ENCODE measurements around the gene TMPRSS6. TPM values are rescaled to one million over a fixed set of nuclear protein-coding genes. Genes with fewer than 3 reads are reported as not detected.

TMPRSS6 gene
- total and polyA plus RNA-seq, 11 donors = 0.91 TPM; not detected in 10

DNA sequence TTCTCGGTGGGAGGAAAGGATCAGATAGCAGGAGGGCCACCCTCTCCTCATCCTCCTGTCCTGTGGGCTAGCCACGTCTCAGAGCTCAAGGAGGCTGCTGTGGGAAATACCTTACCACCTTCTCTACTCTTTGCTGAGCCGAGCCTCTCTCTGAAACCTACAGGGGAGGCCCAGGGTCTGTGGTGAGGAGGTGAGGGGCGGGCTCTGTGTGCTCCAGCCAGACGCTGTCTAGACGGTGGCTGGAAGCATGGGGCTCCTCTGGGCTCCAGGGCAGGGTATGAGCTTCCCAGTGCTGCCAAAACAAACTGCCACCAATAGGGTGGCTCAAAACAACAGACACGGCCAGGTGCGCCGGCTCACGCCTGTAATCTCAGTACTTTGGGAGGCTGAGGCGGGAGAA, 5.5 kb upstream of the TMPRSS6 start:
- DNase-seq (no peak), ATAC-seq (no peak)
- no peaks in the 10 kb centered on the region for H3K36me3 ChIP-seq
- 61 to 68% (median 63%) methylated on average over 11 of the region's 11 CpGs for WGBS, 4 donors
- H3K27ac ChIP-seq = no peak overlapping the region
- intact Hi-C loops (cut with DNase I) = no loop called here
- peaks cover 0 to 29% (median 5%) of the 10 kb centered on the region in 9 donors for H3K27me3 ChIP-seq
- H3K9me3 ChIP-seq = no peaks in the 10 kb centered on the region
- no peak overlapping the region for H3K4me3 ChIP-seq
- TF ChIP-seq, protein P1, sequence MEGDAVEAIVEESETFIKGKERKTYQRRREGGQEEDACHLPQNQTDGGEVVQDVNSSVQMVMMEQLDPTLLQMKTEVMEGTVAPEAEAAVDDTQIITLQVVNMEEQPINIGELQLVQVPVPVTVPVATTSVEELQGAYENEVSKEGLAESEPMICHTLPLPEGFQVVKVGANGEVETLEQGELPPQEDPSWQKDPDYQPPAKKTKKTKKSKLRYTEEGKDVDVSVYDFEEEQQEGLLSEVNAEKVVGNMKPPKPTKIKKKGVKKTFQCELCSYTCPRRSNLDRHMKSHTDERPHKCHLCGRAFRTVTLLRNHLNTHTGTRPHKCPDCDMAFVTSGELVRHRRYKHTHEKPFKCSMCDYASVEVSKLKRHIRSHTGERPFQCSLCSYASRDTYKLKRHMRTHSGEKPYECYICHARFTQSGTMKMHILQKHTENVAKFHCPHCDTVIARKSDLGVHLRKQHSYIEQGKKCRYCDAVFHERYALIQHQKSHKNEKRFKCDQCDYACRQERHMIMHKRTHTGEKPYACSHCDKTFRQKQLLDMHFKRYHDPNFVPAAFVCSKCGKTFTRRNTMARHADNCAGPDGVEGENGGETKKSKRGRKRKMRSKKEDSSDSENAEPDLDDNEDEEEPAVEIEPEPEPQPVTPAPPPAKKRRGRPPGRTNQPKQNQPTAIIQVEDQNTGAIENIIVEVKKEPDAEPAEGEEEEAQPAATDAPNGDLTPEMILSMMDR (IDR thresholded peaks at IDR 0.05) = no peak
- no peak for TF ChIP-seq POLR2A (IDR thresholded peaks at IDR 0.05)
- no peaks in the 10 kb centered on the region for H3K4me1 ChIP-seq

- intact Hi-C loops (cut with DNase I) = no loop called here
- Histone ChIP-seq H3K27ac (no peak overlapping the region), H3K36me3 (no peaks in the 10 kb centered on the region), H3K9me3 (no peaks in the 10 kb centered on the region), H3K4me3 (no peak overlapping the region), H3K4me1 (no peaks in the 10 kb centered on the region), H3K27me3 (peaks cover 0 to 29% (median 5%) of the 10 kb centered on the region in 9 donors)
- TF ChIP-seq, protein P1 (IDR thresholded peaks at IDR 0.05) = no peak
- ATAC-seq = no peak
- no peak for DNase-seq
- 66 to 71% (median 70%) methylated on average over 8 of the region's 8 CpGs for WGBS, 4 donors
Measured at GRCh38 chr22:37113757-37114156, 4.2 kb upstream of the TMPRSS6 start.

DNA sequence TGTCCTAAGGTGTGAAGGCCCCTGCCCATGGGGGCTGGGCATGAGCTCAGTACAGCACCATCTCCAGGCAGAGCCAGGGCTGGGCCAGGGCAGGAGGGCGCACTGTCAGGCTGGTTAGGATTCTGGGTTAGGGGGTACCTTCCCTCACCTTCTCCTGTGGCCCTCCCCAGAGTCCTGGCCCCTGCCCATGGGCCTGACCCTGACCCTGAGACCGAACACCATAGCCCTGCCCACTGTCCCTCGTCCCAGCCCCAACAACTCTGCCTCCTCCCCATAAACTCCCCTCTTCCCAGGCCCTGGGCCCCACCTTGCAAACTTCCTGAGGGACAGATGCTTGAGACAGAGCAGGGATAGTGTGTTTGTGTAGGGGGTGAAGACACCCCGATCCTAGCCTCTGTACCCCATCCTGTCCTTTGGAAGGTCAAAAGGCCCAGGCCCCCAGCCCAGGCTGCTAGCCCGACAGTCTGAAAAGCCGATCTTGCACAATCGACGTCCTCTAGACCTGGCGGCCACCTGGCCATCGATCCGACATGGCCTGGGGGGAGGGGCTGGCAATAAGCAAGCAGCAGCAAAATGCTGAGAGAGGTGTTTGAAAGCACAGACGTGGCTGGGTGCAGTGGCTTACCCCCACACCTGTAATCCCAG, 2.7 kb upstream of the TMPRSS6 start:
- peaks cover 0 to 29% (median 5%) of the 10 kb centered on the region in 9 donors for H3K27me3 ChIP-seq
- 63 to 77% (median 72%) methylated on average over 11 to 12 of the region's 12 CpGs for WGBS, 4 donors

GRCh38 chr22:37111156-37111717, 1.7 kb upstream of the TMPRSS6 start:
- DNase-seq (no peak), ATAC-seq (no peak)
- H3K27me3 ChIP-seq = peaks cover 0 to 29% (median 5%) of the 10 kb centered on the region in 9 donors
- no peaks in the 10 kb centered on the region for H3K4me1 ChIP-seq
- no peaks in the 10 kb centered on the region for H3K9me3 ChIP-seq
- H3K36me3 ChIP-seq = no peaks in the 10 kb centered on the region
- H3K4me3 ChIP-seq = no peak overlapping the region
- TF ChIP-seq, protein P1 (IDR thresholded peaks at IDR 0.05) = no peak
- TF ChIP-seq POLR2A (IDR thresholded peaks at IDR 0.05) = no peak
- H3K27ac ChIP-seq = no peak overlapping the region
- intact Hi-C loops (cut with DNase I) = no loop called here
- 86 to 93% (median 91%) methylated on average over 13 of the region's 13 CpGs for WGBS, 4 donors

More for the DNA sequence above, 2.7 kb upstream of the TMPRSS6 start:
- no peak overlapping the region for H3K27ac ChIP-seq
- peak in 2 of 4 donors; percentile 9 to 10 for ATAC-seq
- no peak for DNase-seq
- intact Hi-C loops (cut with DNase I) = no loop called here
- H3K36me3 ChIP-seq = no peaks in the 10 kb centered on the region
- TF ChIP-seq POLR2A (IDR thresholded peaks at IDR 0.05) = no peak
- TF ChIP-seq, protein P1 (IDR thresholded peaks at IDR 0.05) = no peak
- H3K4me3 ChIP-seq = no peak overlapping the region
- H3K9me3 ChIP-seq = no peaks in the 10 kb centered on the region
- H3K4me1 ChIP-seq = no peaks in the 10 kb centered on the region

All from heart left ventricle (tissue), 16 donors.